Measurements from ENCODE around the gene DDX25. TPM values are rescaled to one million over a fixed set of nuclear protein-coding genes. Genes with fewer than 3 reads are reported as not detected.
"Not testable (repeated sequence)": the region's sequence is repeated elsewhere in the genome, so short reads cannot be mapped to it uniquely, and the experiment has no call there.

DDX25 gene
- total RNA-seq, 4 donors from 2014 or later: 0.08 TPM; not detected in 3

DNA sequence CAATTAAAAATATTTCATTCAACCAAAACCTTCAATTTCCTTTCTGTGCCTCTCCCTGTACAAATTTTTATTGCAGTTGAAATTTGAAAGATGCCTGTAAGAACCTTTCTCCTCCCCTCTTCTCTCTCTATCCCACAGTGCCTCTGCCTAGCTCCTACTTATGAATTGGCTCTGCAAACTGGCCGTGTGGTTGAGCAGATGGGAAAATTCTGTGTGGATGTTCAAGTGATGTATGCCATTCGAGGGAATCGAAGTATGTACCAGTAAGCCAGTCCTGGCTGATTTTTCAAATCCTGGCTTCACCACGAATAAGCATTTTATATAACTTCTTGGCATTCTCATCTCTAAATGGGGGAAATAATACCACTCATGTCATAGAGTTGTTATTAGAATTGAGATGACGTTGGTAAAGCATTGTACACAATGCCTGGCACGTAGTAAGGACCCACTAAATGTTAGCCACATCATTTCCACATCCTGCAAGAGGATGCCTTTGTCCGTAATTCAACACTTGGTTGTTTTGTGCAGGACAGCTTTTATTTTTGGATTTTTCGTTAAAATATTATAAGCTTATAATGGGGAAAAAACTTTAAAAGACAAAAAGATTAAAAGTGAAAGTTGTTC is 6.0 kb downstream of the DDX25 start:
- TF ChIP-seq POLR2A (IDR thresholded peaks at IDR 0.05) (no peak), POLR2AphosphoS5 (IDR thresholded peaks at IDR 0.05) (no peak), EP300 (IDR thresholded peaks at IDR 0.05) (no peak)
- TF ChIP-seq, protein P1, sequence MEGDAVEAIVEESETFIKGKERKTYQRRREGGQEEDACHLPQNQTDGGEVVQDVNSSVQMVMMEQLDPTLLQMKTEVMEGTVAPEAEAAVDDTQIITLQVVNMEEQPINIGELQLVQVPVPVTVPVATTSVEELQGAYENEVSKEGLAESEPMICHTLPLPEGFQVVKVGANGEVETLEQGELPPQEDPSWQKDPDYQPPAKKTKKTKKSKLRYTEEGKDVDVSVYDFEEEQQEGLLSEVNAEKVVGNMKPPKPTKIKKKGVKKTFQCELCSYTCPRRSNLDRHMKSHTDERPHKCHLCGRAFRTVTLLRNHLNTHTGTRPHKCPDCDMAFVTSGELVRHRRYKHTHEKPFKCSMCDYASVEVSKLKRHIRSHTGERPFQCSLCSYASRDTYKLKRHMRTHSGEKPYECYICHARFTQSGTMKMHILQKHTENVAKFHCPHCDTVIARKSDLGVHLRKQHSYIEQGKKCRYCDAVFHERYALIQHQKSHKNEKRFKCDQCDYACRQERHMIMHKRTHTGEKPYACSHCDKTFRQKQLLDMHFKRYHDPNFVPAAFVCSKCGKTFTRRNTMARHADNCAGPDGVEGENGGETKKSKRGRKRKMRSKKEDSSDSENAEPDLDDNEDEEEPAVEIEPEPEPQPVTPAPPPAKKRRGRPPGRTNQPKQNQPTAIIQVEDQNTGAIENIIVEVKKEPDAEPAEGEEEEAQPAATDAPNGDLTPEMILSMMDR (IDR thresholded peaks at IDR 0.05): no peak
- Histone ChIP-seq H3K27me3 (peaks cover 29% of the 10 kb centered on the region), H3K4me1 (no peaks in the 10 kb centered on the region), H3K36me3 (no peaks in the 10 kb centered on the region), H3K27ac (no peak overlapping the region), H3K9me3 (no peaks in the 10 kb centered on the region), H3K4me3 (no peak overlapping the region)
- 60 to 65% methylated on average over 8 of the region's 8 CpGs for WGBS, 2 donors (ENCODE audit: low coverage in 1 of 2)
- ATAC-seq: no peak

DNA sequence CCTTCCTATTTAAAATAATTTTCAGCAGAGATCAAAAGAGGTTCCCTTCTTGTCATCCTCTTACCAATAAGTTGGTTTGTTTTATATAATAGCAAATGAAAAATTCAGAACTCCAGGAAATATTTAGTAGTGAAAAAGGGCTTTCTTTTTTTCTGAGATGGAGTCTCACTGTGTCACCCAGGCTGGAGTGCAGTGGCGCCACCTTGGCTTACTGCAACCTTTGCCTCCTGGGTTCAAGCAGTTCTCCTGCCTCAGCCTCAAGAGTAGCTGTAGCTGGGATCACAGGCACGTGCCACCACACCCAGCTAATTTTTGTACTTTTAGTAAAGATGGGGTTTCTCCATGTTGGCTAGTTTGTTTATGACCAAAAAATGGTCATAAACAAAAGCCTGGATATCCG is 10.3 kb downstream of the DDX25 start:
- not testable (repeated sequence) for H3K9me3 ChIP-seq, H3K4me1 ChIP-seq, ATAC-seq, H3K4me3 ChIP-seq, H3K27ac ChIP-seq, H3K36me3 ChIP-seq
- H3K27me3 ChIP-seq: peaks cover 36% of the 10 kb centered on the region
- 61 to 86% methylated on average over 2 to 3 of the region's 3 CpGs for WGBS, 2 donors (ENCODE audit: low coverage in 1 of 2)

DNA sequence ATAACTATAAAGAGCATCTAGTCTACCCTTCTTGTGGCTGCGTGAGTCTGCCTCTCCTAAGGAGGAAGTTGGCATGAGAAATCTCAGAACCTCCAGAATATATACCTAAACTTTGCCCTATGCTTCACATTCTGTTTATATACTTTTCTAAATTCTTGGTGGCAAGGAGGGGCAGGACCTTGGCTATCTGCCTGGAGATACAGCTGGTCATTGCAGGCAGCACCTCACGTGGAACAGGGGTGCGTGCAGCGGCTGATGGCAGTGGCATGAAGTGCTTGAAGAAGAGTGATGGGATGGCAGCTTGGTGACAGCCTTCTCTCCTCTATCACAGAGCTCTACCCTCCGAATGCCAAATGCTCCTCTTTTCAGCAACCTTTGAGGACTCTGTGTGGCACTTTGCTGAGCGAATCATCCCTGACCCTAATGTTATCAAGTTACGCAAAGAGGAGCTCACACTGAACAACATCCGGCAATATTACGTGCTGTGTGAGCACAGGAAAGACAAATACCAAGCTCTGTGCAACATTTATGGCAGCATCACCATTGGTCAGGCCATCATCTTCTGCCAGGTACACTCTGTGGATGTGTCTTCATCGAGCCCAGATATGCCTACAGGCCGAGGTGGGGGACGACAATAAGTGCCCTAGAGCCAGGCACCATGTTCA is 12.5 kb downstream of the DDX25 start:
- Histone ChIP-seq H3K4me3 (no peak overlapping the region), H3K36me3 (no peaks in the 10 kb centered on the region), H3K9me3 (no peaks in the 10 kb centered on the region), H3K27ac (no peak overlapping the region), H3K27me3 (peaks cover 45% of the 10 kb centered on the region), H3K4me1 (no peaks in the 10 kb centered on the region)
- 83 to 85% methylated on average over 5 to 8 of the region's 12 CpGs for whole genome bisulfite sequencing, 2 donors (ENCODE audit: low coverage in 1 of 2)
- ATAC-seq: no peak
- TF ChIP-seq POLR2AphosphoS5 (IDR thresholded peaks at IDR 0.05): no peak
- TF ChIP-seq EP300 (IDR thresholded peaks at IDR 0.05): no peak
- TF ChIP-seq POLR2A (IDR thresholded peaks at IDR 0.05): no peak
- TF ChIP-seq, protein P1 (IDR thresholded peaks at IDR 0.05): no peak

DNA sequence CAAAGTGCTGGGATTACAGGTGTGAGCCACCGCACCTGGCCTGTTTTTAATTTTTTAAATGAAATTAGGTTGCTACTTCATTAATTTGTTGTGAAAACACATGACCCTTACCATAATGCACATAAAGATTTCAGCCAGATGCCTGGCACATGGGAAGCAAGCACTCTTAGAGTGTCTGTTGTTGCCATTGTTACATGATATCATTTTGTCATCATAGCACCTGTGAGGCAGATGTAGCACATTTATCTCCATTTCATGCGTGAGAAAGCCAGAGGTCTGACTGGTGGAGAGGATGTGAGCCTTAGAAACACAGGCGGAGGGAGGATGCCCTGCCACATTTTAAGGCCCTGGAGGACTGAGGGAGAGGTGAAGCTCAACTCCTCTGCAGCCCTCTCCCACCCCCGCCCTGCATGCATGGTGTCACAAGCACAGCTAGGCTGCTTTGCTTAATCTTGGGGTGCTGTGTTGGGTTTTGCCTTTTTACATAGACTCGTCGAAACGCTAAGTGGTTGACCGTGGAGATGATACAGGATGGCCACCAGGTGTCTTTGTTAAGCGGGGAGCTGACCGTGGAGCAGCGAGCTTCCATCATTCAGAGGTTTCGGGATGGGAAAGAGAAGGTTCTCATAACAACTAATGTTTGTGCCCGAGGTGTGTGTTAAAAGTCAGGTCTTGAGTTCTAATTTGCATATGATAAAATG is 14.0 kb downstream of the DDX25 start:
- no peak for TF ChIP-seq POLR2A (IDR thresholded peaks at IDR 0.05)
- no peak for TF ChIP-seq POLR2AphosphoS5 (IDR thresholded peaks at IDR 0.05)
- TF ChIP-seq, protein P1 (IDR thresholded peaks at IDR 0.05): no peak
- no peak for TF ChIP-seq EP300 (IDR thresholded peaks at IDR 0.05)
- H3K27ac ChIP-seq: no peak overlapping the region
- H3K4me3 ChIP-seq: no peak overlapping the region
- no peaks in the 10 kb centered on the region for H3K9me3 ChIP-seq
- H3K27me3 ChIP-seq: peaks cover 45% of the 10 kb centered on the region
- 67 to 73% methylated on average over 5 to 9 of the region's 13 CpGs for whole genome bisulfite sequencing, 2 donors (ENCODE audit: low coverage in 1 of 2)
- no peaks in the 10 kb centered on the region for H3K36me3 ChIP-seq
- ATAC-seq: no peak
- H3K4me1 ChIP-seq: no peaks in the 10 kb centered on the region

DNA sequence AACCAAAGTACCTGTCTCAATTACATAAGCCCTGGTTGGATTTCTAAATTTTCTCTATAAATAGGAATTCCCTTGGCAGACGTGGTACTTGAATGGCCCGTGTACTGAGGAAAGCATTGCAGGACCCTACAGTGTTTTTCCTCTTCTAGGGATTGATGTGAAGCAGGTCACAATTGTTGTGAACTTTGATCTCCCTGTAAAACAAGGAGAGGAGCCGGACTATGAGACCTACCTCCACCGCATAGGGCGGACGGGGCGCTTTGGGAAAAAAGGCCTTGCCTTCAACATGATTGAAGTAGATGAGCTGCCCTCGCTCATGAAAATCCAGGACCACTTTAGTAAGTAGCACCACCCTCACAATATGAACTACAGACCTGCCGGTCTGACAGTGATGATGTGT is 16.7 kb downstream of the DDX25 start:
- no peaks in the 10 kb centered on the region for H3K4me1 ChIP-seq
- 89% methylated on average over 6 of the region's 9 CpGs; no CpG with 5 or more reads in 1 of the 2 donors for WGBS, 2 donors (ENCODE audit: low coverage in 1 of 2)
- H3K27ac ChIP-seq: no peak overlapping the region
- TF ChIP-seq POLR2A (IDR thresholded peaks at IDR 0.05) (no peak), POLR2AphosphoS5 (IDR thresholded peaks at IDR 0.05) (no peak), EP300 (IDR thresholded peaks at IDR 0.05) (no peak)
- no peak for ATAC-seq
- peaks cover 44% of the 10 kb centered on the region for H3K27me3 ChIP-seq
- H3K4me3 ChIP-seq: no peak overlapping the region
- no peaks in the 10 kb centered on the region for H3K36me3 ChIP-seq
- no peaks in the 10 kb centered on the region for H3K9me3 ChIP-seq

All from gastroesophageal sphincter (tissue), 4 donors.